IMR-90 (cell line): Measurements from ENCODE around the gene CFAP58. TPM values are rescaled to one million over a fixed set of nuclear protein-coding genes. Genes with fewer than 3 reads are reported as not detected.

Experiments
- ATAC-seq: fragments of 200-7000 bp; cut with Tn5 transposase; 2 replicates; pipeline ENCODE4 v1.9.1; 2020; ENCODE audit warnings: low read depth, mild to moderate bottlenecking, moderate library complexity
- BruUV-seq: library from RNA; stranded (reverse); fragments of 400-500 nt; replicated peaks from 2 replicates; lab custom pipeline; 2021; lab: Mats Ljungman, UMichigan
- CTCF ChIA-PET: fragments of 300-600 bp; formaldehyde crosslinking; extraction: SDS; loops from one replicate; lab custom pipeline; 2021; ENCODE audit warnings: antibody characterized with exemption; lab: Yijun Ruan, JAX
- POLR2A ChIA-PET: fragments of 300-600 bp; sonication (Branson Sonifier 250); formaldehyde crosslinking; loops from one replicate; lab custom pipeline; 2022; ENCODE audit warnings: antibody characterized with exemption; ENCODE audit not compliant: unreplicated experiment; lab: Charles Lee
- DNase-seq: peaks from one replicate; pipeline ENCODE4 v3.0.0; 2013
- H2AFZ ChIP-seq: replicated peaks from 2 replicates; pipeline ENCODE3; 2013; ENCODE audit warnings: low read length, mild to moderate bottlenecking; ENCODE audit not compliant: poor library complexity
- H2AK5ac ChIP-seq: 2 replicates; pipeline ENCODE4 v1.6.1; 2013; ENCODE audit warnings: low read depth, low read length, inconsistent platforms
- H2AK9ac ChIP-seq: replicated peaks from 2 replicates; pipeline ENCODE3; 2013; ENCODE audit warnings: mild to moderate bottlenecking, low read depth, low read length, moderate library complexity; ENCODE audit not compliant: poor library complexity
- H2BK120ac ChIP-seq: 2 replicates; pipeline ENCODE4 v1.6.1; 2013; ENCODE audit warnings: low read depth, low read length, inconsistent platforms
- H2BK15ac ChIP-seq: 3 replicates; pipeline ENCODE4 v1.6.1; 2013; ENCODE audit warnings: low read depth, low read length, inconsistent platforms
- H2BK20ac ChIP-seq: 2 replicates; pipeline ENCODE4 v1.6.1; 2013; ENCODE audit warnings: low read depth, mild to moderate bottlenecking, inconsistent platforms, low read length, moderate library complexity
- H2BK5ac ChIP-seq: 2 replicates; pipeline ENCODE4 v1.6.1; 2013; ENCODE audit warnings: mild to moderate bottlenecking, low read depth, low read length, inconsistent platforms; ENCODE audit not compliant: poor library complexity, severe bottlenecking
- H3K14ac ChIP-seq: replicated peaks from 2 replicates; pipeline ENCODE4 v1.6.1; 2013; ENCODE audit warnings: low read depth, low read length, inconsistent platforms
- H3K18ac ChIP-seq: 2 replicates; pipeline ENCODE4 v1.6.1; 2013; ENCODE audit warnings: low read depth, low read length, control low read depth
- H3K23ac ChIP-seq: 2 replicates; pipeline ENCODE4 v1.6.1; 2013; ENCODE audit warnings: low read depth, low read length, inconsistent platforms
- H3K27ac ChIP-seq: 2 replicates; pipeline ENCODE4 v1.5.1; 2013; ENCODE audit warnings: mild to moderate bottlenecking, control low read depth, low read length; ENCODE audit not compliant: insufficient read depth
- H3K27me3 ChIP-seq: 2 replicates; pipeline ENCODE4 v1.6.1; 2013; ENCODE audit warnings: low read length; ENCODE audit not compliant: control insufficient read depth, insufficient read depth
- H3K36me3 ChIP-seq: 2 replicates; pipeline ENCODE4 v1.6.1; 2013; ENCODE audit warnings: low read length, mixed read lengths; ENCODE audit not compliant: control insufficient read depth, insufficient read depth
- H3K4ac ChIP-seq: 2 replicates; pipeline ENCODE4 v1.6.1; 2013; ENCODE audit warnings: low read depth, low read length, inconsistent platforms
- H3K4me1 ChIP-seq: 2 replicates; pipeline ENCODE4 v1.6.1; 2013; ENCODE audit warnings: low read length, mixed read lengths; ENCODE audit not compliant: control insufficient read depth, insufficient read depth
- H3K4me2 ChIP-seq: 2 replicates; pipeline ENCODE4 v1.6.1; 2013; ENCODE audit warnings: low read depth, mild to moderate bottlenecking, control low read depth, low read length, moderate library complexity
- H3K4me3 ChIP-seq: 2 replicates; pipeline ENCODE4 v1.5.1; 2013; ENCODE audit warnings: low read depth, mild to moderate bottlenecking, control low read depth, low read length, moderate library complexity; ENCODE audit not compliant: insufficient read depth
- H3K56ac ChIP-seq: 2 replicates; pipeline ENCODE4 v1.6.1; 2013; ENCODE audit warnings: low read length, inconsistent platforms; ENCODE audit not compliant: insufficient read depth; ENCODE audit errors: extremely low read depth
- H3K79me1 ChIP-seq, 2 experiments: 2 replicates each; pipeline ENCODE4 v1.6.1; 2013; ENCODE audit warnings: low read length in 2 of 2, inconsistent platforms in 1 of 2, low read depth in 1 of 2
- H3K9ac ChIP-seq: 2 replicates; pipeline ENCODE4 v1.6.1; 2013; ENCODE audit warnings: low read depth, low read length, control low read depth
- H3K9me1 ChIP-seq: 2 replicates; pipeline ENCODE4 v1.6.1; 2013; ENCODE audit warnings: low read length, inconsistent platforms; ENCODE audit not compliant: insufficient read depth
- H3K9me3 ChIP-seq: 2 replicates; pipeline ENCODE4 v1.6.1; 2013; ENCODE audit warnings: low read length; ENCODE audit not compliant: control insufficient read depth, insufficient read depth
- H4K20me1 ChIP-seq: 2 replicates; pipeline ENCODE4 v1.6.1; 2013; ENCODE audit warnings: low read length, inconsistent platforms; ENCODE audit not compliant: insufficient read depth
- H4K5ac ChIP-seq: 2 replicates; pipeline ENCODE4 v1.6.1; 2013; ENCODE audit warnings: mild to moderate bottlenecking, low read depth, low read length, control low read depth
- H4K8ac ChIP-seq, 2 experiments: 2 replicates each; pipeline ENCODE4 v1.6.1; 2013; ENCODE audit warnings: low read depth in 2 of 2, low read length in 2 of 2, control low read depth in 1 of 2, inconsistent platforms in 1 of 2
- H4K91ac ChIP-seq: 2 replicates; pipeline ENCODE4 v1.6.1; 2013; ENCODE audit warnings: low read depth, low read length, inconsistent platforms; ENCODE audit not compliant: insufficient read depth
- BHLHE40 ChIP-seq: fragments of 150-350 bp; IDR thresholded peaks from 2 replicates; pipeline ENCODE4 v1.6.1; 2016; ENCODE audit warnings: mild to moderate bottlenecking, low read depth, low read length
- CEBPB ChIP-seq: IDR thresholded peaks from 2 replicates; pipeline ENCODE4 v1.6.1; 2012; ENCODE audit warnings: low read depth, low read length, improper control_type of control experiment
- CTCF ChIP-seq: conservative IDR thresholded peaks from 2 replicates; pipeline ENCODE4 v1.5.1; 2012; ENCODE audit warnings: mild to moderate bottlenecking, low read depth, low read length, improper control_type of control experiment
- FOS ChIP-seq: fragments of 150-350 bp; IDR thresholded peaks from 2 replicates; pipeline ENCODE4 v1.6.1; 2016; ENCODE audit warnings: low read depth, low read length
- MAFK ChIP-seq: IDR thresholded peaks from 2 replicates; pipeline ENCODE4 v1.6.1; 2012; ENCODE audit warnings: low read depth, low read length, improper control_type of control experiment
- MAZ ChIP-seq: IDR thresholded peaks from 2 replicates; pipeline ENCODE4 v1.6.1; 2012; ENCODE audit warnings: low read depth, mild to moderate bottlenecking, low read length, improper control_type of control experiment, moderate library complexity, borderline replicate concordance
- MXI1 ChIP-seq: IDR thresholded peaks from 2 replicates; pipeline ENCODE4 v1.6.1; 2012; ENCODE audit warnings: low read depth, mild to moderate bottlenecking, low read length, moderate library complexity, borderline replicate concordance
- NFE2L2 ChIP-seq: fragments of 150-350 bp; IDR thresholded peaks from 2 replicates; pipeline ENCODE4 v1.6.1; 2016; ENCODE audit warnings: low read depth, mild to moderate bottlenecking, low read length
- SMC3 ChIP-seq: fragments of 150-350 bp; IDR thresholded peaks from 2 replicates; pipeline ENCODE4 v1.6.1; 2016; ENCODE audit warnings: low read depth, mild to moderate bottlenecking, antibody characterized with exemption, low read length, moderate library complexity
- USF2 ChIP-seq: fragments of 150-350 bp; IDR thresholded peaks from 2 replicates; pipeline ENCODE4 v1.6.1; 2017; ENCODE audit warnings: mild to moderate bottlenecking, antibody characterized with exemption, low read length, low read depth
- dilution Hi-C: fragments of 300-500 bp; cut with HindIII; formaldehyde crosslinking; loops from one replicate; pipeline ENCODE4 v1.14.3; 2018; ENCODE audit warnings: low sequenced_read_pairs; ENCODE audit not compliant: unreplicated experiment
- in situ Hi-C: fragments of 300-500 bp; cut with MboI; formaldehyde crosslinking; loops from 3 replicates; pipeline ENCODE4 v1.14.3; 2019; ENCODE audit warnings: low sequenced_read_pairs, inconsistent platforms, mixed read lengths
- intact Hi-C: fragments of 100-400 bp; cut with micrococcal nuclease; formaldehyde crosslinking; loops from 2 replicates; pipeline ENCODE4 v1.10.0; 2022
- polyA plus RNA-seq, 3 experiments: library from polyadenylated mRNA; depleted of rRNA; stranded (reverse); fragments of >200 nt; gene quantifications; 2 replicates each; pipeline ENCODE4 v1.2.3, GENCODE V29; 2012; ENCODE audit warnings: low replicate concordance in 1 of 3
- total RNA-seq: library from RNA; depleted of rRNA; stranded (reverse); fragments of >200 nt; gene quantifications from 2 replicates; pipeline ENCODE4 v1.2.3, GENCODE V29; 2012

The CFAP58 gene
- total and polyA plus RNA-seq, 2 of the 4 experiments (the other 2 are of a cell fraction): 0.36 to 0.72 TPM

- H2BK15ac ChIP-seq: no peak overlapping the region
- TF ChIP-seq USF2 (no peak), BHLHE40 (no peak), MAZ (no peak), SMC3 (no peak), CTCF (no peak), MXI1 (no peak), NFE2L2 (no peak), FOS (no peak), CEBPB (no peak), MAFK (no peak)
- H3K79me1 ChIP-seq: peaks cover 2% of the 10 kb centered on the region in 2 experiments; a peak in 3 of 4 replicates
- no peak overlapping the region for H3K27ac ChIP-seq
- H3K9me1 ChIP-seq: peaks cover 3% of the 10 kb centered on the region; the same call in 1 of the 2 replicates
- H3K27me3 ChIP-seq: no peaks in the 10 kb centered on the region
- H3K18ac ChIP-seq: no peak overlapping the region
- H3K4ac ChIP-seq: no peak overlapping the region
- dilution Hi-C loops: no loop called here
- no peaks in the 10 kb centered on the region for H4K20me1 ChIP-seq
- no peak overlapping the region for H2AFZ ChIP-seq
- peaks cover 5% of the 10 kb centered on the region; the same call in 1 of the 2 replicates for H3K4me1 ChIP-seq
- H2BK120ac ChIP-seq: no peak overlapping the region
- no peak overlapping the region for H3K14ac ChIP-seq
- H3K56ac ChIP-seq: no peak overlapping the region
- no peak overlapping the region for H2AK9ac ChIP-seq
- H3K23ac ChIP-seq: no peak overlapping the region
- H2BK5ac ChIP-seq: no peak overlapping the region
- H3K4me3 ChIP-seq: no peak overlapping the region
- DNase-seq: no peak
- POLR2A ChIA-PET: no interaction called here
- no peak overlapping the region for H4K91ac ChIP-seq
- no peak overlapping the region for H4K5ac ChIP-seq
- intact Hi-C loops: no loop called here
- no peak overlapping the region for H3K9ac ChIP-seq
- no TSS peak for BruUV-seq
- in situ Hi-C loops: loop anchor here (5.0 kb wide), 2 partner anchors 53 to 298 kb away; no protein-coding TSS in a partner anchor
- H4K8ac ChIP-seq: no peak overlapping the region
- H3K9me3 ChIP-seq: no peaks in the 10 kb centered on the region
- no peaks in the 10 kb centered on the region for H3K36me3 ChIP-seq
- H2BK20ac ChIP-seq: no peak overlapping the region
- H3K4me2 ChIP-seq: no peak overlapping the region
- H2AK5ac ChIP-seq: no peak overlapping the region
- CTCF ChIA-PET: interaction anchor here (1.7 kb wide), 1 partner anchor 70 kb away, joined by 4 read pairs; no protein-coding TSS in a partner anchor
- ATAC-seq: no peak
Observed at GRCh38 chr10:104345515-104345914, 8.1 kb upstream of the CFAP58 start.
